HG03571 (cell line): Measurements from ENCODE around the gene WDR43.

ENCODE experiments used
- ATAC-seq: cut with Tn5 transposase; IDR thresholded peaks from one replicate; pipeline ENCODE4 v1.9.1; 2021; ENCODE audit not compliant: unreplicated experiment

The WDR43 gene

GRCh38 chr2:28991021-28991420, 96.6 kb downstream of the WDR43 start:
- no peak for ATAC-seq

GRCh38 chr2:28991460-28991859, 97.0 kb downstream of the WDR43 start:
- ATAC-seq = no peak

GRCh38 chr2:28993206-28993960, 98.9 kb downstream of the WDR43 start:
- ATAC-seq = no peak

GRCh38 chr2:28994074-28994473, 99.6 kb downstream of the WDR43 start:
- no peak for ATAC-seq

GRCh38 chr2:28994679-28995078, 100.2 kb downstream of the WDR43 start:
- no peak for ATAC-seq

- ATAC-seq = no peak
Observed at GRCh38 chr2:28995765-28996750, 101.6 kb downstream of the WDR43 start.

- no peak for ATAC-seq
Observed at GRCh38 chr2:28997237-28997846, 102.9 kb downstream of the WDR43 start.
